ENCODE measurements around the gene PEG3.

The PEG3 gene

DNA sequence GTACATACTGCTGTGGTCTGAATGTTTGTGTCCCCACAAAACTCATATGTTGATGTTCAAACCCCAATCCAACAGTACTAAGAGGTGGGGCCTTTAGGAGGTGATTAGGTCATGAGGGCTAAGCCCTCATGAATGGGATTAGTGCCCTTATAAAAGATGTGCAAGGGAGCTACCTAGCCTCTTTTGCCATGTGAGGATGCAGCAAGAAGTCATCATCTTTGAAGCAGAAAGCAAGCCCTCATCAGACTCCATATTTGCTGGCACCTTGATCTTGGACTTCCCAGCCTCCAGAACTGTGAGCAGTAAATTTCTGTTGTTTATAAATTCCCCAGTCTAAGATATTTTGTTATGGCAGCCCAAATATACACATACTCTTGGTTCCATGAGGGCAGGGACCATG, 33.9 kb downstream of the PEG3 start:
- no peak for DNase-seq

Measured in activated CD4-positive, CD25-positive, alpha-beta regulatory T cell (primary cell).